DMS53 treated with DMSO at 0.1 percent for 48 hours (cell line): ENCODE measurements around the gene HPGDS.
"Not testable (repeated sequence)": the region's sequence is repeated elsewhere in the genome, so short reads cannot be mapped to it uniquely, and the experiment has no call there.

Experiments used
- DNase-seq: peaks from one replicate; lab custom pipeline; 2025; ENCODE audit not compliant: unreplicated experiment; lab: John Stamatoyannopoulos, UW

Gene HPGDS

DNA sequence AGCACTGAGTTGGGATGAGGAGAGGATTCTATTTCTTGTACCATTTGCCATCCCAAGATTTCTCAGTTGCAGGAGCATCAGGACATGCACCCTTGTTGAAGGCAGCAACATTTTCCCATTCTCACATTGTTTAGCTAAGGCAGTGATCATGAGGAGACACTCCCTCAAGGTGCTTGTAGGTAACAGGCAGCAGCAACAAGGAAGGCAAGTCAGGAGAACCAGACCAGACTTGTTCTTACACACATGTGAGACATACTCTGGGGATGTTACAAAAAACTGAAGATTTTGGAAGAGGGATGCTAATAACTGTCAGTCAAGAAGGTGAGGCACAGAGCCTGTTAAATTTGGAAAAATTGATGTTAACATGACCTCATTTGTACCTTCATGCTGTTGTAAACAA, 15.5 kb upstream of the HPGDS start:
- no peak for DNase-seq

GRCh38 chr4:94357624-94358023, 15.0 kb upstream of the HPGDS start:
- no peak for DNase-seq

- DNase-seq, result no peak
These were observed 13.8 kb upstream of the HPGDS start for GRCh38 chr4:94356444-94356843.

DNA sequence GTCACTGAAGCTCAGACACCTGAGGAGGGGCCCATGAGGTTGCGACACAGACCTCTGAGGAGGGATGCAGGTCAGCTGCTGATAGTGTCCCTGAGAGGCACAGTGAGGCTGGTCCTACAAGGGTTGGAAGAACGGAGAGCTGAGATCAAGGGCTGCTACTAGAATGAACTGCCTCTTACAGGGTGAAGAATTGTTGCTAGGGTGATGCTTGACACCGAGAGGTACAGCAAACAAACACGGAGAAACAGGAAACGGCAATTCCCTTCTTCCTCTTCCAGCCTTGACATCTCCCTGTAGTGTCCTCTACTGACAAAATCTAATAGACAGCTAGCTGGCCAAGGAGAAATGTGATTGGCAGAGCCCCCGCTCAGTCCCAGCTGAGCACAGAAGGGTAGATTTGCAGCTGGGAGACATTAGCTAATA, 11.8 kb upstream of the HPGDS start:
- DNase-seq, result peak; percentile 20

DNA sequence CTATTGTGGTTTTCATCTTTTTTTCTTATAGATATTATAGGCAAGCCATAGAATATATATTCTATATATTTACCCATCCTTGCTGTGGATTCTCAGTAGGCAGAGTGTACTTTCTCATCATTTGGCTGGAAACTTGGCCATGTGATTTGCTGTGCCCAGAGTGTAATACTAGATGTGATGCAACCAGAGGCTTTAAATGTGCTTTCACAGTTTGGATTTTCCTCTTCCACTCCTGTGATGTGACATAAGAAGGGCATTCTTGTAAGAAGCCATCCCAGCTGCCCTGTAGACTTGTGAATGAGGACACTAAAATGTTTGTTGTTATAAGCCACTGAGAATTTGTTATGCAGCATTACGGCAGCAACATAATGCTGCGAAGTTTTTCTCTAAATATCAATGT, 10.4 kb upstream of the HPGDS start:
- no peak for DNase-seq

DNA sequence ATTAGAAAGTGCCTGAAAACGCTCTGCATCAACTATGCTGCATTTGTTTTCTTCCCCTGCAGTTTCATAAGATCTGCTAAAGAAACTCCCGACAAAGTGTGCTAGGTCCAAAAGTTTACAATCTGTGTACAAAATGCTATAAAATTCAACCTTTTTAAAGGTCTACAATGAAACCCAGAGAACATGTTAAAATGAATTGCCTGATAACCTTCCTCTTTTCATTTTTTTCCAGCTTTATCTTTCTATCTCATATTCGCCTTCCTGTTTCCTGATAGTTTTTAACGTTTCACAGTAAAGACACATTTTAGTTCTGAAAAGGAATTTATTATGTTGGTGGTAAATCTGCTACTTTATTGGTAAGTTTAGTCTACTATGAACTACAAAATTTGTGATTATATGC, 9.5 kb upstream of the HPGDS start:
- DNase-seq, result no peak

DNA sequence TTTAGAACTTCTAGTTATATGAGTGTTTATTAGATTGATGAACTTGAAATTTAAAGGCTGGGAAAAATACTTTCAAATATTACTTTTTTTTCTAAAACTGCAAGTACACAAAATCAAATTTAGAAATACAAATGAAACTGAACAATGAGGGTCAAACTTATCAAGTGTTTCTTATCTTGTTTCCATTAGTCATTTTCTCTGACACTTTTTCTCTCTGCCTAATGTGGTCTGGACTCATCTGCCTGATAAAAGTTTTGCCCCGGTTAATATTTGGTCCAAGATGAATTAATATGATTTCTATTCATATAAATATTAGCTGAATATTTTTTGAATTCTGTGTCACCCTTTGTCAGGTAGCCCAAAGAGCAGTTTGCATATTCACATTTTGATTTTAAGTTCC, 8.7 kb upstream of the HPGDS start:
- no peak for DNase-seq

- DNase-seq, result no peak
These were observed 7.5 kb upstream of the HPGDS start for GRCh38 chr4:94350095-94350494.

- no peak for DNase-seq
These were observed 6.6 kb upstream of the HPGDS start for GRCh38 chr4:94349193-94349592.

GRCh38 chr4:94348666-94349065, 6.0 kb upstream of the HPGDS start:
- DNase-seq, result no peak

DNA sequence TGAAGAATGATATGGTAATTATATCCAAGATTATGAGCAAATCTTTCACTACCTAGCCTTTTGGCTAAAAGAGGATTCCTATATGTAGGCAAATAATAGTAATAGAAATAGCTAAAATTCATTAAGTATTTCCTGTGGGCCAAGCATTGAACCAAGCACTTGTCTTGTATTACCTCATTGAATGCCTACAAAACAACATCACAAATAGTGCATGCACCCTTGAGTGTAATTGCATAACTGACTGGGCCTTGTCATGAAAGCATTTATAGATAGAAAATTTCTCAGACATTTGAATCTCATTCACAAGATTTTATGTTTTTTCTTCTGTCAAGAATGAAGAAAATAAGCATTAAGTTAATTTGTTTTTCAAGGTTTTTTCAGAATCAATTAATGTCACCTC, 3.9 kb upstream of the HPGDS start:
- DNase-seq, result no peak

DNA sequence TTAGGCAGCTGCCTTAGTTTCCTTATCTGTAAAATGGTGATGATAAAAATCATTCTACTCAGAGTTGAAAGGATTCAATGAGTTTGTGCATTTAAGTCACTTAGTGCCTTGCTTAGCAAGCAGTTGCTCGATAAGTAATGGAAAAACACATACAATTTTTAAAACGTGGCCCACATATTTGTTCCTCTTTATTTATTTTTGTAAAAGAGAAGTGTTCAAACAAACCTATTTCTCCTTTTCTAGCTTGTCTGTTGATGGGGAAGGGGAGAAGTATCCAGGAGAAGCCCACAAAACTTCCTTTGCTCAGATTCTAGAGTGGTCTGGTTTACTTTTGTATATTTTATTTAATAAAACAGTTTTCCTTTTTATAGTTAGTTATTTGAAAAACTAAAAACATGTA, 3.3 kb upstream of the HPGDS start:
- no peak for DNase-seq

- no peak for DNase-seq
These were observed 2.6 kb upstream of the HPGDS start for GRCh38 chr4:94345266-94345665.

- no peak for DNase-seq
These were observed 1.8 kb upstream of the HPGDS start for GRCh38 chr4:94344457-94344856.

GRCh38 chr4:94341481-94342370, 910 bp downstream of the HPGDS start:
- no peak for DNase-seq

DNA sequence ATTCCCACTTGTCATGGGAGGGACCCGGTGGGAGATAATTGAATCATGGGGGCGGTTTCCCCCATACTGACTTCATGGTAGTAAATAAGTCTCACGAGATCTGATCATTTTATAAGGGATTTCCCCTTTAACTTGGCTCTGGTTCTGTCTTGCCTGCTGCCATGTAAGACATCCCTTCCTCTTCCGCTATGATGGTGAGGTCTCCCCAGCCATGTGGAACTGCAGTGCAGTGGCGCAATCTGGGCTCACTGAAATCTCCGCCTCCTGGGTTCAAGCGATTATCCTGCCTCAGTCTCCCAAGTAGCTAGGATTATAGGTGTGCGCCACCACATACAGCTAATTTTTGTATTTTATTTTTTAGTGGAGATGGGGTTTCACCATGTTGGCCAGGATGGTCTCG, 2.9 kb downstream of the HPGDS start:
- no peak for DNase-seq

- DNase-seq, result no peak
These were observed 3.8 kb downstream of the HPGDS start for GRCh38 chr4:94338681-94339351.

DNA sequence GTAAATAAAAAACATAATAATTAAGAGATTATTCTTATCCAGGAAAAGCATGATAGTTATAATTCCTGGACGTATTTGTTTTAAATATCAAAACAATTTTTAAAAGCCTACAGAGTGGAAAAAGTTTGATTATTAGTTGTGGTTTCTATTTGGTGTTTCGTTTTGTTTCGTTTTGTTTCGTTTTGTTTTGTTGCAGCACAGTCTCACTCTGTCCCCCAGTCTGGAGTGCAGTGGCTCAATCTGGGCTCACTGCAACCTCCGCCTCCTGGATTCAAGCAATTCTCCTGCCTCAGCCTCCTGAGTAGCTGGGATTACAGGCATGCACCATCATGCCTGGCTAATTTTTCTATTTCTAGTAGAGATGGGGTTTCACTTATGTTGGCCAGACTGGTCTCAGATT, 5.8 kb downstream of the HPGDS start:
- DNase-seq, result not testable (repeated sequence)

DNA sequence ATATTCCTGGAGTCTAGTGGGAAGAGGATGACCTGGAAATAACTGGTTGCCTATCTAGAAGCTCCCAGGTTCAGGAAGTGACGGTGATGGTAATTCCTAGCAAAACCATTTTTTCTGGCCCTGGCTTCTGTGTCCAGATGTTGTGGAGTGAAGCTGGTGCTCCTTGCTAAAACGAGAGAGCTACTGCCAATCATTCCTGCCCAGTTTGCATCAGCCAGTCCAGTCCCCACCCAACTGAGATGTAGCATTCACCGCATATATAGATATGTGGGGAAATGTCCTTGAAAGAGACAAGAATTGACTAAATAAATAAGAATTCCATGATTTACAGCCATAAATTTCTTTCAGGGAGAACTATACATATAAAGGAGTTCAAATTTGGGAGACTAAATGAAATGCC, 6.3 kb downstream of the HPGDS start:
- no peak for DNase-seq

GRCh38 chr4:94334962-94335361, 7.7 kb downstream of the HPGDS start:
- DNase-seq, result no peak

DNA sequence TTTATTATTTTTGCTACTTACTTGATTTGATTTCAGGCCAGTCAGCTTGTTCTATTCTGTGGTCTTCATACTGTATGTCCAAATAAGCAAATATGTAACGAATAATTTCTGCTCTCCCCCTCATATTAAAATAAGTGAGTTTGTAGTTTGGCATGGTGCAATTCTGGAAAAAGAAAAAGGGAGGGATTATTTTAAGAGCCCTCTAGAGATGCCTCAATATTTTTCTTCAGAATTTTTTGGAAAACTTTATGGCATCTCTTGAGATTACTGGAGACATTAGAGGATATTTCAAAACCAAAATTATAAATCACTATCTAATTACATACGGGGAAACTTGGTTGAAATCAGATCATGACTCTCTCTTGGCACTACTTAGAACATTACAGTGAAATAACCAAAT, 8.2 kb downstream of the HPGDS start:
- DNase-seq, result no peak

DNA sequence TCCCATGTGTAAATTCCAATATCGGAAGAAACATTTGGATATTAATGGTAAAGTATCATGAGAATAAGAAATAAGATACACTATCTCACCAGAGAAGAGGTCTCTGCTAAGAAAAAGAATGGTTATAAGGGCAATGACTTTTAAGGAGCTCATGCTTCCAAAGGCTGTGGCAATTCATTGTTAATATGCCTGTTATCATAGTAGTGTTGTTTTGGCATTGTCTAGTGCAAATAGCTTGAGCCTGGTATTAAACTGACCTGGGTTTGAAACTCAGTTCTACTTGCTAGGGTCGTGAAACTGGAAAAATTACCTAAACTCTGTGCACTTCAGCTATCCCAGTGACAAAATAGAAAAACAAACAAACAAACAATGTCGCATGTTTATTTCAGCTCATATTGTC, 8.8 kb downstream of the HPGDS start:
- DNase-seq, result no peak
